Measurements from ENCODE around the gene ANXA10.

Gene ANXA10

GRCh38 chr4:168164045-168164444, 71.7 kb downstream of the ANXA10 start:
- H3K4me3 ChIP-seq (ENCODE audit: control insufficient read depth, low read depth, low read length): no peak overlapping the region
- TF ChIP-seq CTCF (IDR thresholded peaks at IDR 0.05; ENCODE audit: control insufficient read depth, insufficient read depth, low read depth, low read length, missing control alignments): no peak
- no peak for DNase-seq (ENCODE audit: low read depth)

GRCh38 chr4:168164915-168165548, 72.7 kb downstream of the ANXA10 start:
- TF ChIP-seq CTCF (IDR thresholded peaks at IDR 0.05; ENCODE audit: control insufficient read depth, insufficient read depth, low read depth, low read length, missing control alignments): no peak
- no peak for DNase-seq (ENCODE audit: low read depth)
- no peak overlapping the region for H3K4me3 ChIP-seq (ENCODE audit: control insufficient read depth, low read depth, low read length)

GRCh38 chr4:168167714-168168284, 75.5 kb downstream of the ANXA10 start:
- no peak overlapping the region for H3K4me3 ChIP-seq (ENCODE audit: control insufficient read depth, low read depth, low read length)
- no peak for TF ChIP-seq CTCF (IDR thresholded peaks at IDR 0.05; ENCODE audit: control insufficient read depth, insufficient read depth, low read depth, low read length, missing control alignments)
- DNase-seq (ENCODE audit: low read depth): no peak

GRCh38 chr4:168174308-168174707, 82.0 kb downstream of the ANXA10 start:
- H3K4me3 ChIP-seq (ENCODE audit: control insufficient read depth, low read depth, low read length): no peak overlapping the region
- no peak for DNase-seq (ENCODE audit: low read depth)
- TF ChIP-seq CTCF (IDR thresholded peaks at IDR 0.05; ENCODE audit: control insufficient read depth, insufficient read depth, low read depth, low read length, missing control alignments): no peak

- DNase-seq (ENCODE audit: low read depth): no peak
- no peak overlapping the region for H3K4me3 ChIP-seq (ENCODE audit: control insufficient read depth, low read depth, low read length)
- no peak for TF ChIP-seq CTCF (IDR thresholded peaks at IDR 0.05; ENCODE audit: control insufficient read depth, insufficient read depth, low read depth, low read length, missing control alignments)
These were observed 85.3 kb downstream of the ANXA10 start for GRCh38 chr4:168177546-168178149.

GRCh38 chr4:168183717-168184571, 91.6 kb downstream of the ANXA10 start:
- TF ChIP-seq CTCF (IDR thresholded peaks at IDR 0.05; ENCODE audit: control insufficient read depth, insufficient read depth, low read depth, low read length, missing control alignments): peak; percentile 61
- DNase-seq (ENCODE audit: low read depth): peak; percentile 4
- no peak overlapping the region for H3K4me3 ChIP-seq (ENCODE audit: control insufficient read depth, low read depth, low read length)

Data from AG09309 (cell line).